GM12891 (cell line): ENCODE results near the gene DTWD2.
"Not testable (repeated sequence)": the region's sequence is repeated elsewhere in the genome, so short reads cannot be mapped to it uniquely, and the experiment has no call there.

Source experiments
- DNase-seq: peaks from one replicate; pipeline ENCODE4 v3.0.0; 2011; ENCODE audit warnings: low spot score; ENCODE audit not compliant: insufficient read length
- FAIRE-seq: peaks from 2 replicates; lab custom pipeline; 2011; peaks lifted over from hg19 to GRCh38; lab: Jason Lieb, UNC
- PAX5 ChIP-seq: IDR thresholded peaks from 2 replicates; pipeline ENCODE4 v1.6.1; 2011; ENCODE audit warnings: low read length, moderate library complexity, mild to moderate bottlenecking; ENCODE audit not compliant: insufficient read depth, severe bottlenecking
- POLR2A ChIP-seq: IDR thresholded peaks from 2 replicates; pipeline ENCODE4 v1.6.1; 2011; ENCODE audit warnings: low read depth, low read length, control low read depth
- POLR2AphosphoS5 ChIP-seq: IDR thresholded peaks from 2 replicates; pipeline ENCODE4 v1.6.1; 2011; ENCODE audit warnings: low read depth, low read length, control low read depth
- POU2F2 ChIP-seq: IDR thresholded peaks from 2 replicates; pipeline ENCODE4 v1.6.1; 2011; ENCODE audit warnings: low read depth, mild to moderate bottlenecking, control low read depth, low read length, moderate library complexity
- SPI1 ChIP-seq: IDR thresholded peaks from 2 replicates; pipeline ENCODE4 v1.6.1; 2011; ENCODE audit warnings: low read depth, low read length, control low read depth
- TAF1 ChIP-seq: IDR thresholded peaks from 2 replicates; pipeline ENCODE4 v1.6.1; 2011; ENCODE audit warnings: low read depth, low read length, control low read depth

Gene DTWD2

DNA sequence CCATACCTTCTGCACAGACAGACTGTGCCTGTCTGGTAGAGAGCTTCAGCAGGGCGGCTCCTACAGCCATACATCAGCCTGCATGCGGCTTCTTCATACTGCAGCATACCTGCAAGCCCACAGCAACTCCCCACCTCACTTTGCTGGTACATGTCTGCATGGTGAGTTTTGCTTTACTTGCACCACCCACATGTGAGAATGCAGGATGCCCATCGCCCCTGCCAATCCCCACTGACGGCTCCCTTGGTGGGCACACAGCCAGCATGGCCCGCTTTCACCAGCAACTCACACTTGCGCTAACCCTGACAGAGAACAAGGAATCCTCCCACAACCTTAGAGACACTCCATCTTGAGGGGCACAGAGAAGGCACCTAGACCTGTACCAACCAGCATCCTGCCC is 114.9 kb downstream of the DTWD2 start:
- TF ChIP-seq POLR2AphosphoS5 (no peak), SPI1 (no peak), TAF1 (no peak), POLR2A (no peak), PAX5 (no peak), POU2F2 (no peak)
- FAIRE-seq (no peak), DNase-seq (no peak)

DNA sequence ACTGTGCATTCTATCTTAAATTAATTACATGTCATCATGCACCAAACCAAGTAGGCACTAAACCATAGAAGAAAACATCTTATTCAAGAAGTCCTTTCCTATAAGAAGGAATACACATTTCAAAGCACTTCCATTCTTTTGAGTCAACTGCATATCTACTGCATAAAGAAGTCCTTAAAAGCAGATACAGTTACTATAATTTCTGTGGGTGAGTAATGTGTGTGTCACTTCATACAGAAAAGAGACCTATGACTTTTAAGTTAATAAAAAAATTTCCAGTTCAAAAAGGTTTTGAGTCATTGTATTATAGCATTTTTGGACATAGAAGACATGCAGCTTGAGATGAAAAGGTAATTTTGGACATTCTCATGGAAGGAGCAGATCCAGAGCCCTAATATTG is 125.0 kb downstream of the DTWD2 start:
- TF ChIP-seq POU2F2 (no peak), POLR2A (no peak), PAX5 (no peak), POLR2AphosphoS5 (no peak), SPI1 (no peak), TAF1 (no peak)
- FAIRE-seq (no peak), DNase-seq (no peak)

DNA sequence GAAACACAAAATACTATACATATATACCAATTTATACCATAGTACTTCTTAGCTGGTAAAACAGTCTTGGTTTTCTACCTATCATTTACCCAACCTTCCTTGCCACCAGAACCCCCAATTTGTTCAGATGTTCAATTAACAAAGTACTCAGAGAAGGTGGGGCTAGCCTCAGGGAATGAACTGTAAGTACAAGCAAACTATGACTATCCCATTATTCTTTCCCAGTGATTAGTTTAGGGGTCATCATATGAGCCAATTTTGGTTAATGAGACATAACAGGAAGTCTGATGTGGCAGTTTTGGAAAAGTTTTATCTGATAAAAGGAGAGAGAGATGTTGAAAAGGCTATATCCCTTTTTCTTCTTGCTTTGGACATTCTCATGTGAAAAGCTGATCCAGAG is 125.8 kb downstream of the DTWD2 start:
- DNase-seq (no peak), FAIRE-seq (no peak)
- TF ChIP-seq TAF1 = no peak
- TF ChIP-seq POLR2AphosphoS5 = no peak
- TF ChIP-seq POLR2A = no peak
- TF ChIP-seq PAX5 = no peak
- no peak for TF ChIP-seq POU2F2
- TF ChIP-seq SPI1 = no peak

- DNase-seq = no peak
- peak; percentile 28 for FAIRE-seq
- TF ChIP-seq PAX5 (no peak), SPI1 (no peak), POU2F2 (no peak), POLR2A (no peak), TAF1 (no peak), POLR2AphosphoS5 (no peak)
Measured at GRCh38 chr5:118857700-118858099, 130.6 kb downstream of the DTWD2 start.

DNA sequence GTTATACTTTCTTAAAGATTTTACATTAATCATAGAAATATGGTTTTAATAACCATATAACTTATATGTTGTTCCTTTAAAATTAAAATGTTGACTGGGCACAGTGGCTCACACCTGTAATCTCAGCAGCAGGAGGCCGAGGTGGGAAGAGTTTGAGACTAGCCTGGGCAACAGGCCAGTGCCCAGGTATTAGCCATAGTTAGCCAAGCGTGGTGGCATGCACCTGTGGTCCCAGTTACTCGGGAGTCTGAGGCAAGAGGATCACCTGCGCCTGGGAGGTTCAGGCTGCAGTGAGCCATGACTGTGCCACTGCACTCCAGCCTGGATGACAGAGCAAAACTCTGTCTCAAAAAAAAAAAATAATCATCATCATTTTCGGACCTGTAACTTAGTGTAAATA is 133.5 kb downstream of the DTWD2 start:
- no peak for FAIRE-seq

GRCh38 chr5:118851785-118852184 is 136.6 kb downstream of the DTWD2 start:
- DNase-seq, FAIRE-seq: not testable (repeated sequence)

More for the DNA sequence above, 133.5 kb downstream of the DTWD2 start:
- no peak for TF ChIP-seq PAX5
- TF ChIP-seq TAF1 = no peak
- TF ChIP-seq POU2F2 = no peak
- TF ChIP-seq POLR2AphosphoS5 = no peak
- TF ChIP-seq SPI1 = no peak
- TF ChIP-seq POLR2A = no peak
- DNase-seq = no peak

DNA sequence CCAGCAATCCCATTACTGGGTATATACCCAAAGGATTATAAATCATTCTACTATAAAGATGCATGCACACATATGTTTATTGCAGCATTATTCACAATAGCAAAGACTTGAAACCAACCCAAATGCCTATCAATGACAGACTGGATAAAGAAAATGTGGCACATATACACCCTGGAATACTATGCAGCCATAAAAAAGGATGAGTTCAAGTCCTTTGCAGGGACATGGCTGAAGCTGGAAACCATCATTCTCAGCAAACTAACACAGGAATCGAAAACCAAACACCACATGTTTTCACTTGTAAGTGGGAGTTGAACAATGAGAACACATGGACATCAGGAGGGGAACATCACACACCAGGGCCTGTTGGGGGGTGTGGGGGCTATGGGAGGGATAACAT is 138.8 kb downstream of the DTWD2 start:
- not testable (repeated sequence) for FAIRE-seq

GRCh38 chr5:118844351-118844750 is 144.0 kb downstream of the DTWD2 start:
- TF ChIP-seq POLR2AphosphoS5 (no peak), SPI1 (no peak), POLR2A (no peak), POU2F2 (no peak), TAF1 (no peak), PAX5 (no peak)
- no peak for DNase-seq
- no peak for FAIRE-seq

More for the DNA sequence above, 138.8 kb downstream of the DTWD2 start:
- DNase-seq = not testable (repeated sequence)

GRCh38 chr5:118834710-118835109 is 153.6 kb downstream of the DTWD2 start:
- DNase-seq = no peak
- FAIRE-seq = no peak
- TF ChIP-seq PAX5 (no peak), SPI1 (no peak), POU2F2 (no peak), TAF1 (no peak), POLR2A (no peak), POLR2AphosphoS5 (no peak)

DNA sequence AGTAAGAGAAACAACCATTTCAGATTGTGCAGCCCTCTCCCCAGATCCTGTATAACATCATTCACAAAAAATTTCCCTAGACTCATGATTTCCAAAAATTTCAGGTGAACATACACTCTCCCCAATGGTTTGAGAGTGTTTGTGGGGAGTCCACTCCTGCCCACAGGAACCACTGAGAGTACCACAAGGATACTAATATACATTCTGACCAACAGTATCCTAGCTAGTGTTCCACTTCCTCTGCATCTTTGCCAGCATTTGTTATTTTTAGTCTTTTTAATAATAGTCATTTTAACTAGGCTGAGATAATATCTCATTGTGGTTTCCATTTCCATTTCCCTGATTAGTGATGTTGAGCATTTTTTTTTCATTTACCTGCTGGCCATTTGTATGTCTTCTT is 155.4 kb downstream of the DTWD2 start:
- DNase-seq = no peak
- no peak for FAIRE-seq
- TF ChIP-seq PAX5 (no peak), SPI1 (0 out of 2 replicates have a peak, but pooled peaks have one; percentile 4)

DNA sequence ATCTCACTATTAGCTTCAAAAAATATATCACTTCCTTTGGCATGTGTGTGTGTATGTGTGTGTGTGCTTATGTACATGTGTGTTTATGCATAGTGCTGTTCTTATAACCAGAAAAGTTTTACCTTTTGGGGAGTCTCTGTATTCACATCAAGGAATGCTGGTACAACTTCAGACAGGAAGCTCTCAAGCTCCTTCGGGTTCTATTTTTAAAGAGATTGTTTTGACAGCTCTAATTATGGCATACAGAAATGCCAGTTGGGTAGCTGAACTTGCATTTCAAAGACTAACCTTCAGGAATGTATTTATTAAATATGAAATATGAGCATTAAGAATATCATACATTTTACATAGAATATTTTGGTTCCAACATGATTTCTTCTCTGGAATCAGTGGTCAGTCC is 163.1 kb downstream of the DTWD2 start:
- TF ChIP-seq SPI1 = no peak
- DNase-seq (no peak), FAIRE-seq (no peak)

- no peak for TF ChIP-seq TAF1
- TF ChIP-seq SPI1 = no peak
- TF ChIP-seq POU2F2 = no peak
- no peak for TF ChIP-seq POLR2A
- TF ChIP-seq PAX5 = no peak
- TF ChIP-seq POLR2AphosphoS5 = no peak
- DNase-seq = no peak
- FAIRE-seq = no peak
Measured at GRCh38 chr5:118818604-118819003, 169.7 kb downstream of the DTWD2 start.
